Measurements from ENCODE around the gene HMGN3.

Gene HMGN3

GRCh38 chr6:79196912-79197311, 37.6 kb downstream of the HMGN3 start:
- no peaks in the 10 kb centered on the region for H4K20me1 ChIP-seq (ENCODE audit: insufficient read depth, low read length)
- TF ChIP-seq EZH2 (IDR thresholded peaks at IDR 0.05; ENCODE audit: borderline replicate concordance, low read length) (no peak), CTCF (IDR thresholded peaks at IDR 0.05; ENCODE audit: low read length) (no peak)
- H3K9me3 ChIP-seq (ENCODE audit: low read length): no peaks in the 10 kb centered on the region
- H3K27ac ChIP-seq (ENCODE audit: low read depth, low read length, poor library complexity, severe bottlenecking): no peak overlapping the region
- H3K79me2 ChIP-seq (ENCODE audit: insufficient read depth, low read length): no peaks in the 10 kb centered on the region
- H3K4me2 ChIP-seq (ENCODE audit: low read length): no peak overlapping the region
- H3K27me3 ChIP-seq (ENCODE audit: insufficient read depth, low read length): no peaks in the 10 kb centered on the region
- H3K4me3 ChIP-seq (ENCODE audit: low read depth, low read length, poor library complexity, severe bottlenecking): no peak overlapping the region
- no peaks in the 10 kb centered on the region for H3F3A ChIP-seq (ENCODE audit: insufficient read depth, low read length)
- H3K36me3 ChIP-seq (ENCODE audit: insufficient read depth, low read length): peaks cover under 1% of the 10 kb centered on the region
- no peaks in the 10 kb centered on the region for H3K4me1 ChIP-seq (ENCODE audit: insufficient read depth, low read length, severe bottlenecking)
- no peak overlapping the region for H2AFZ ChIP-seq (ENCODE audit: low read length)
- no peak overlapping the region for H3K9ac ChIP-seq (ENCODE audit: low read length)
- H3K9me2 ChIP-seq (ENCODE audit: low read depth, low read length): no peaks in the 10 kb centered on the region

- Histone ChIP-seq H3K9me2 (ENCODE audit: low read depth, low read length) (no peaks in the 10 kb centered on the region), H3K9ac (ENCODE audit: low read length) (no peak overlapping the region), H2AFZ (ENCODE audit: low read length) (no peak overlapping the region), H3K36me3 (ENCODE audit: insufficient read depth, low read length) (no peaks in the 10 kb centered on the region; the same call in 1 of the 2 replicates), H3K4me3 (ENCODE audit: low read depth, low read length, poor library complexity, severe bottlenecking) (no peak overlapping the region), H4K20me1 (ENCODE audit: insufficient read depth, low read length) (no peaks in the 10 kb centered on the region), H3F3A (ENCODE audit: insufficient read depth, low read length) (no peaks in the 10 kb centered on the region), H3K4me1 (ENCODE audit: insufficient read depth, low read length, severe bottlenecking) (no peaks in the 10 kb centered on the region), H3K79me2 (ENCODE audit: insufficient read depth, low read length) (no peaks in the 10 kb centered on the region), H3K4me2 (ENCODE audit: low read length) (no peak overlapping the region), H3K9me3 (ENCODE audit: low read length) (no peaks in the 10 kb centered on the region), H3K27ac (ENCODE audit: low read depth, low read length, poor library complexity, severe bottlenecking) (no peak overlapping the region), H3K27me3 (ENCODE audit: insufficient read depth, low read length) (no peaks in the 10 kb centered on the region)
- TF ChIP-seq EZH2 (IDR thresholded peaks at IDR 0.05; ENCODE audit: borderline replicate concordance, low read length) (no peak), CTCF (IDR thresholded peaks at IDR 0.05; ENCODE audit: low read length) (no peak)
Measured at GRCh38 chr6:79193971-79194370, 40.5 kb downstream of the HMGN3 start.

- no peaks in the 10 kb centered on the region for H3K9me2 ChIP-seq (ENCODE audit: low read depth, low read length)
- H3K4me2 ChIP-seq (ENCODE audit: low read length): no peak overlapping the region
- no peak overlapping the region for H3K27ac ChIP-seq (ENCODE audit: low read depth, low read length, poor library complexity, severe bottlenecking)
- no peaks in the 10 kb centered on the region for H3F3A ChIP-seq (ENCODE audit: insufficient read depth, low read length)
- H3K9ac ChIP-seq (ENCODE audit: low read length): no peak overlapping the region
- H3K4me3 ChIP-seq (ENCODE audit: low read depth, low read length, poor library complexity, severe bottlenecking): no peak overlapping the region
- H4K20me1 ChIP-seq (ENCODE audit: insufficient read depth, low read length): no peaks in the 10 kb centered on the region
- no peaks in the 10 kb centered on the region for H3K4me1 ChIP-seq (ENCODE audit: insufficient read depth, low read length, severe bottlenecking)
- H3K27me3 ChIP-seq (ENCODE audit: insufficient read depth, low read length): no peaks in the 10 kb centered on the region
- no peak for TF ChIP-seq CTCF (IDR thresholded peaks at IDR 0.05; ENCODE audit: low read length)
- TF ChIP-seq EZH2 (IDR thresholded peaks at IDR 0.05; ENCODE audit: borderline replicate concordance, low read length): no peak
- no peaks in the 10 kb centered on the region for H3K79me2 ChIP-seq (ENCODE audit: insufficient read depth, low read length)
- H2AFZ ChIP-seq (ENCODE audit: low read length): no peak overlapping the region
- H3K36me3 ChIP-seq (ENCODE audit: insufficient read depth, low read length): no peaks in the 10 kb centered on the region
- H3K9me3 ChIP-seq (ENCODE audit: low read length): no peaks in the 10 kb centered on the region
Measured at GRCh38 chr6:79189760-79190350, 44.6 kb downstream of the HMGN3 start.
